H1 (cell line): ENCODE data around the gene GABRG3. TPM values are rescaled to one million over a fixed set of nuclear protein-coding genes. Genes with fewer than 3 reads are reported as not detected.
"Not testable (repeated sequence)": the region's sequence is repeated elsewhere in the genome, so short reads cannot be mapped to it uniquely, and the experiment has no call there.

ENCODE experiments used
- CTCF ChIA-PET: fragments of 300-600 bp; sonication (Branson Sonifier 250); formaldehyde crosslinking; loops from one replicate; lab custom pipeline; 2021; ENCODE audit not compliant: partially characterized antibody; lab: Charles Lee
- POLR2A ChIA-PET: fragments of 300-600 bp; sonication (Branson Sonifier 250); formaldehyde crosslinking; loops from one replicate; lab custom pipeline; 2021; ENCODE audit warnings: inconsistent platforms; ENCODE audit not compliant: partially characterized antibody; lab: Charles Lee
- DNase-seq, 2 experiments: peaks; one replicate each; pipeline versions ENCODE4 v3.0.0 to v3.0.0-alpha.2; 2010 to 2022; ENCODE audit warnings: low spot score in 2 of 2, low read depth in 1 of 2, mixed read lengths in 1 of 2
- FAIRE-seq: peaks from 2 replicates; lab custom pipeline; 2011; peaks lifted over from hg19 to GRCh38; lab: Jason Lieb, UNC
- H2AFZ ChIP-seq: 2 replicates; pipeline ENCODE4 v1.8.1; 2012; ENCODE audit warnings: low read length, inconsistent platforms
- H2AK5ac ChIP-seq: 2 replicates; pipeline ENCODE4 v1.6.1; 2013; ENCODE audit warnings: low read depth, low read length
- H2BK120ac ChIP-seq: replicated peaks from 2 replicates; pipeline ENCODE3; 2013; ENCODE audit warnings: low read depth, low read length, inconsistent platforms
- H2BK12ac ChIP-seq: 2 replicates; pipeline ENCODE4 v1.6.1; 2013; ENCODE audit warnings: low read depth, low read length
- H2BK15ac ChIP-seq: 2 replicates; pipeline ENCODE4 v1.6.1; 2013; ENCODE audit warnings: low read length
- H2BK20ac ChIP-seq: 2 replicates; pipeline ENCODE4 v1.6.1; 2013; ENCODE audit warnings: low read length
- H2BK5ac ChIP-seq: 2 replicates; pipeline ENCODE4 v1.6.1; 2013; ENCODE audit warnings: low read depth, low read length
- H3K14ac ChIP-seq: 2 replicates; pipeline ENCODE4 v1.6.1; 2013; ENCODE audit warnings: inconsistent platforms; ENCODE audit not compliant: insufficient read length
- H3K18ac ChIP-seq: 2 replicates; pipeline ENCODE4 v1.6.1; 2013; ENCODE audit warnings: low read length; ENCODE audit errors: extremely low read depth
- H3K23ac ChIP-seq: 2 replicates; pipeline ENCODE4 v1.6.1; 2013; ENCODE audit warnings: inconsistent platforms; ENCODE audit not compliant: insufficient read length
- H3K23me2 ChIP-seq: 2 replicates; pipeline ENCODE4 v1.6.1; 2013; ENCODE audit warnings: low read depth, low read length
- H3K27ac ChIP-seq: 2 replicates; pipeline ENCODE4 v1.6.1; 2011; ENCODE audit warnings: low read depth, low read length, inconsistent platforms
- H3K27me3 ChIP-seq, 4 experiments: replicated peaks in 1 of 4; 1 replicate in 1 of 4; 2 replicates in 3 of 4; pipeline versions ENCODE4 v1.6.1 to v1.8.1; 2011 to 2013; ENCODE audit warnings: low read length in 3 of 4, mild to moderate bottlenecking in 3 of 4, inconsistent platforms in 2 of 4, mixed read lengths in 2 of 4, moderate library complexity in 1 of 4; ENCODE audit not compliant: control insufficient read depth in 3 of 4, insufficient read depth in 3 of 4; ENCODE audit errors: extremely low read depth in 1 of 4
- H3K36me3 ChIP-seq, 4 experiments: 2 replicates each; pipeline versions ENCODE4 v1.6.1 to v1.8.1; 2011 to 2013; ENCODE audit warnings: mild to moderate bottlenecking in 4 of 4, low read length in 3 of 4, moderate library complexity in 2 of 4, control low read depth in 1 of 4, inconsistent platforms in 1 of 4; ENCODE audit not compliant: insufficient read depth in 4 of 4, control insufficient read depth in 2 of 4
- H3K4ac ChIP-seq: replicated peaks from 2 replicates; pipeline ENCODE3; 2013; ENCODE audit warnings: low read length, low read depth, mixed read lengths, inconsistent platforms; ENCODE audit not compliant: insufficient read length
- H3K4me1 ChIP-seq, 4 experiments: replicated peaks in 1 of 4; 1 replicate in 1 of 4; 2 replicates in 3 of 4; pipeline versions ENCODE4 v1.6.1 to v1.8.1; 2011 to 2013; ENCODE audit warnings: low read length in 3 of 4, inconsistent platforms in 2 of 4, mixed read lengths in 1 of 4; ENCODE audit not compliant: insufficient read depth in 4 of 4, control insufficient read depth in 3 of 4
- H3K4me2 ChIP-seq, 2 experiments: 2 replicates each; pipeline versions ENCODE4 v1.6.1 to v1.8.1; 2011 to 2013; ENCODE audit warnings: low read depth in 2 of 2, low read length in 2 of 2, control low read depth in 1 of 2, inconsistent platforms in 1 of 2, mild to moderate bottlenecking in 1 of 2; ENCODE audit not compliant: insufficient read depth in 1 of 2
- H3K4me3 ChIP-seq, 4 experiments: fragments of 200-600, 300-600 bp in 1 of 4; sonication (generic), shearing (Covaris generic), sonication (Bioruptor Twin) in 1 of 4; 2 replicates each; pipeline versions ENCODE4 v1.5.1 to v1.8.1; 2011 to 2016; ENCODE audit warnings: low read length in 4 of 4, low read depth in 3 of 4, control low read depth in 2 of 4, inconsistent platforms in 2 of 4, mild to moderate bottlenecking in 2 of 4, mixed read lengths in 1 of 4, moderate library complexity in 1 of 4; ENCODE audit not compliant: insufficient read depth in 2 of 4; ENCODE audit errors: extremely low read depth in 1 of 4
- H3K56ac ChIP-seq: replicated peaks from 2 replicates; pipeline ENCODE3; 2013; ENCODE audit warnings: low read depth, mild to moderate bottlenecking, mixed read lengths, low read length, inconsistent platforms; ENCODE audit not compliant: insufficient read length
- H3K79me1 ChIP-seq: 2 replicates; pipeline ENCODE4 v1.6.1; 2013; ENCODE audit warnings: low read depth, low read length, control low read depth
- H3K79me2 ChIP-seq, 2 experiments: 2 replicates each; pipeline versions ENCODE4 v1.6.1 to v1.8.1; 2012 to 2013; ENCODE audit warnings: low read length in 2 of 2, mild to moderate bottlenecking in 2 of 2, inconsistent platforms in 1 of 2; ENCODE audit not compliant: insufficient read depth in 2 of 2, control insufficient read depth in 1 of 2
- H3K9ac ChIP-seq, 4 experiments: replicated peaks in 1 of 4; 1 replicate in 1 of 4; 2 replicates in 3 of 4; pipeline versions ENCODE4 v1.6.1 to v1.8.1; 2011 to 2013; ENCODE audit warnings: low read depth in 3 of 4, low read length in 3 of 4, control low read depth in 2 of 4, mild to moderate bottlenecking in 2 of 4, moderate library complexity in 2 of 4, inconsistent platforms in 1 of 4; ENCODE audit errors: extremely low read depth in 1 of 4
- H3K9me3 ChIP-seq, 2 experiments: 2 replicates each; pipeline versions ENCODE4 v1.6.1 to v1.8.1; 2012 to 2013; ENCODE audit warnings: mild to moderate bottlenecking in 2 of 2, moderate library complexity in 2 of 2, control low read depth in 1 of 2, inconsistent platforms in 1 of 2, low read depth in 1 of 2, low read length in 1 of 2, mixed read lengths in 1 of 2; ENCODE audit not compliant: insufficient read depth in 2 of 2
- H4K20me1 ChIP-seq, 2 experiments: replicated peaks in 1 of 2; 2 replicates each; pipeline versions ENCODE3 to v1.8.1; 2011 to 2013; ENCODE audit warnings: inconsistent platforms in 2 of 2, low read length in 2 of 2, mild to moderate bottlenecking in 1 of 2; ENCODE audit not compliant: insufficient read depth in 2 of 2, control insufficient read depth in 1 of 2
- H4K5ac ChIP-seq: 2 replicates; pipeline ENCODE4 v1.6.1; 2013; ENCODE audit warnings: low read length, low read depth, mixed read lengths, inconsistent platforms; ENCODE audit not compliant: insufficient read length
- H4K8ac ChIP-seq: 2 replicates; pipeline ENCODE4 v1.8.0; 2013; ENCODE audit warnings: mild to moderate bottlenecking, moderate library complexity, low read length, inconsistent platforms; ENCODE audit not compliant: insufficient read depth; ENCODE audit errors: extremely low read depth
- H4K91ac ChIP-seq: replicated peaks from 2 replicates; pipeline ENCODE3; 2013; ENCODE audit warnings: low read length, mixed read lengths, inconsistent platforms; ENCODE audit not compliant: insufficient read length
- WGBS, 2 experiments: shearing (Covaris generic) in 1 of 2; methylation state at CpG; one replicate each; pipeline versions ENCODE4 v1.1.6 to v1.1.7; 2013 to 2015; ENCODE audit warnings: low lambda C conversion rate in 2 of 2, mixed read lengths in 2 of 2, inconsistent platforms in 1 of 2, low coverage in 1 of 2, missing lambda C conversion rate in 1 of 2; ENCODE audit not compliant: insufficient replicate concordance in 2 of 2, insufficient coverage in 1 of 2, insufficient read length in 1 of 2; ENCODE audit errors: extremely low coverage in 1 of 2, missing lambda C conversion rate in 1 of 2; 5-methylcytosine and 5-hydroxymethylcytosine counted together
- polyA plus RNA-seq, 7 experiments: library from polyadenylated mRNA; depleted of rRNA in 3 of 7; stranded (reverse) in 5 of 7; unstranded in 2 of 7; fragments of >200 nt in 5 of 7; fragments of 200-250 nt in 2 of 7; gene quantifications; 1 replicate in 5 of 7; 2 replicates in 1 of 7; 4 replicates in 1 of 7; pipeline versions ENCODE4 v1.2.1 to v1.2.3, GENCODE V29; 2011 to 2013; ENCODE audit warnings: missing spikeins in 2 of 7, mixed read lengths in 2 of 7
- total RNA-seq: library from RNA; stranded (reverse); fragmentation: NEBNext Ultra II Directional; extraction: Animal tissue kit (Norgen Biotek cat#: 25700); gene quantifications from 2 replicates; pipeline ENCODE4 v1.2.1, GENCODE V29; 2021

Gene GABRG3
- total and polyA plus RNA-seq, 2 of the 8 experiments (the other 6 are each of a cell fraction or from before 2014, with no cell fraction given) = 0.17 to 0.80 TPM

DNA sequence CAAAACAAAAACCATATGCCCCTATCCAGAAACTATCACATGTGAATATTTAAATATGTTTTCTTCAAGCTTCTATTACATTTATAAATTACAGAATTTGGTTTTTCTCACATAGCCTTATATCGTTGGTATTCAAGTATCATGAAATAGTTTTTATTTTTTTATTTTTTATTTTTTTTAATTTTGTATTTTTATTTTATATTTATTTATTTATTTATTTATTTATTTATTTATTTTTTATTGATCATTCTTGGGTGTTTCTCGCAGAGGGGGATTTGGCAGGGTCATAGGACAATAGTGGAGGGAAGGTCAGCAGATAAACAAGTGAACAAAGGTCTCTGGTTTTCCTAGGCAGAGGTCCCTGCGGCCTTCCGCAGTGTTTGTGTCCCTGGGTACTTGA, 32.0 kb downstream of the GABRG3 start:
- H2BK12ac ChIP-seq, H3K9me3 ChIP-seq, H3K23ac ChIP-seq, H2AK5ac ChIP-seq, H3K4ac ChIP-seq, H4K5ac ChIP-seq, H2BK20ac ChIP-seq, H3K79me2 ChIP-seq, H3K79me1 ChIP-seq, H3K27me3 ChIP-seq, H4K20me1 ChIP-seq, H3K9ac ChIP-seq, H3K14ac ChIP-seq, H3K4me3 ChIP-seq, H2AFZ ChIP-seq, H2BK120ac ChIP-seq, H2BK15ac ChIP-seq, POLR2A ChIA-PET, H3K4me1 ChIP-seq, H3K18ac ChIP-seq, H3K56ac ChIP-seq, H3K27ac ChIP-seq, DNase-seq, CTCF ChIA-PET, H4K91ac ChIP-seq, FAIRE-seq, H3K36me3 ChIP-seq, H3K4me2 ChIP-seq, H3K23me2 ChIP-seq, H2BK5ac ChIP-seq, H4K8ac ChIP-seq: not testable (repeated sequence)
- 100% methylated on average over 2 of the region's 4 CpGs; no CpG with 5 or more reads in 1 of the 2 experiments for WGBS, 2 experiments

GRCh38 chr15:27004226-27004625, 33.2 kb downstream of the GABRG3 start:
- DNase-seq, H3K4me1 ChIP-seq, H2BK120ac ChIP-seq, H3K79me2 ChIP-seq, H2AFZ ChIP-seq, H4K91ac ChIP-seq, H3K9ac ChIP-seq, H3K79me1 ChIP-seq, H3K56ac ChIP-seq, H3K27ac ChIP-seq, H3K4ac ChIP-seq, H3K4me2 ChIP-seq, H3K23ac ChIP-seq, H2AK5ac ChIP-seq, H3K4me3 ChIP-seq, H3K23me2 ChIP-seq, H2BK20ac ChIP-seq, H2BK12ac ChIP-seq, H2BK15ac ChIP-seq, POLR2A ChIA-PET, H4K5ac ChIP-seq, H4K8ac ChIP-seq, H3K18ac ChIP-seq, H4K20me1 ChIP-seq, H3K36me3 ChIP-seq, H3K9me3 ChIP-seq, FAIRE-seq, H3K14ac ChIP-seq, H2BK5ac ChIP-seq, CTCF ChIA-PET, H3K27me3 ChIP-seq: not testable (repeated sequence)
- WGBS, 2 experiments = 92% methylated on average over 14 of the region's 24 CpGs; no CpG with 5 or more reads in 1 of the 2 experiments
